HG03095 (cell line): ENCODE data around the gene TMEM132C.
"Not testable (repeated sequence)": the region's sequence is repeated elsewhere in the genome, so short reads cannot be mapped to it uniquely, and the experiment has no call there.

Source experiments
- ATAC-seq: cut with Tn5 transposase; IDR thresholded peaks from one replicate; pipeline ENCODE4 v1.9.1; 2021; ENCODE audit warnings: moderate library complexity; ENCODE audit not compliant: unreplicated experiment

The TMEM132C gene

GRCh38 chr12:128471491-128471890 lies 204.5 kb downstream of the TMEM132C start:
- no peak for ATAC-seq

GRCh38 chr12:128474916-128475315 lies 207.9 kb downstream of the TMEM132C start:
- no peak for ATAC-seq

GRCh38 chr12:128476266-128476665 lies 209.3 kb downstream of the TMEM132C start:
- no peak for ATAC-seq

GRCh38 chr12:128483526-128484255 lies 216.7 kb downstream of the TMEM132C start:
- no peak for ATAC-seq

- not testable (repeated sequence) for ATAC-seq
Observed at GRCh38 chr12:128497376-128497775, 230.4 kb downstream of the TMEM132C start.

- no peak for ATAC-seq
Observed at GRCh38 chr12:128507470-128507869, 240.5 kb downstream of the TMEM132C start.

- ATAC-seq, result no peak
Observed at GRCh38 chr12:128509170-128509569, 242.2 kb downstream of the TMEM132C start.

GRCh38 chr12:128510511-128510910 lies 243.5 kb downstream of the TMEM132C start:
- ATAC-seq, result no peak

GRCh38 chr12:128513331-128513730 lies 246.4 kb downstream of the TMEM132C start:
- no peak for ATAC-seq

GRCh38 chr12:128513831-128514230 lies 246.9 kb downstream of the TMEM132C start:
- ATAC-seq, result no peak

- ATAC-seq, result no peak
Observed at GRCh38 chr12:128518644-128519043, 251.7 kb downstream of the TMEM132C start.

GRCh38 chr12:128519426-128519825 lies 252.5 kb downstream of the TMEM132C start:
- ATAC-seq, result no peak

GRCh38 chr12:128521981-128522380 lies 255.0 kb downstream of the TMEM132C start:
- no peak for ATAC-seq

- ATAC-seq, result no peak
Observed at GRCh38 chr12:128524439-128524838, 257.5 kb downstream of the TMEM132C start.

GRCh38 chr12:128531170-128531569 lies 264.2 kb downstream of the TMEM132C start:
- no peak for ATAC-seq

- no peak for ATAC-seq
Observed at GRCh38 chr12:128534906-128535305, 267.9 kb downstream of the TMEM132C start.

GRCh38 chr12:128536810-128537209 lies 269.8 kb downstream of the TMEM132C start:
- ATAC-seq, result no peak

- no peak for ATAC-seq
Observed at GRCh38 chr12:128537668-128538067, 270.7 kb downstream of the TMEM132C start.

GRCh38 chr12:128542844-128543243 lies 275.9 kb downstream of the TMEM132C start:
- no peak for ATAC-seq

GRCh38 chr12:128543460-128543859 lies 276.5 kb downstream of the TMEM132C start:
- no peak for ATAC-seq

GRCh38 chr12:128543971-128544370 lies 277.0 kb downstream of the TMEM132C start:
- ATAC-seq, result no peak

- ATAC-seq, result no peak
Observed at GRCh38 chr12:128548949-128549348, 282.0 kb downstream of the TMEM132C start.

GRCh38 chr12:128549601-128550218 lies 282.7 kb downstream of the TMEM132C start:
- no peak for ATAC-seq
